Activated gamma-delta T cell treated with Interleukin-2 at 50 U/mL for 16 hours (primary cell): ENCODE results near the gene SEC14L5.

ENCODE experiments used
- DNase-seq: peaks from one replicate; pipeline ENCODE4 v3.0.0-alpha.2; 2020

Gene SEC14L5

DNA sequence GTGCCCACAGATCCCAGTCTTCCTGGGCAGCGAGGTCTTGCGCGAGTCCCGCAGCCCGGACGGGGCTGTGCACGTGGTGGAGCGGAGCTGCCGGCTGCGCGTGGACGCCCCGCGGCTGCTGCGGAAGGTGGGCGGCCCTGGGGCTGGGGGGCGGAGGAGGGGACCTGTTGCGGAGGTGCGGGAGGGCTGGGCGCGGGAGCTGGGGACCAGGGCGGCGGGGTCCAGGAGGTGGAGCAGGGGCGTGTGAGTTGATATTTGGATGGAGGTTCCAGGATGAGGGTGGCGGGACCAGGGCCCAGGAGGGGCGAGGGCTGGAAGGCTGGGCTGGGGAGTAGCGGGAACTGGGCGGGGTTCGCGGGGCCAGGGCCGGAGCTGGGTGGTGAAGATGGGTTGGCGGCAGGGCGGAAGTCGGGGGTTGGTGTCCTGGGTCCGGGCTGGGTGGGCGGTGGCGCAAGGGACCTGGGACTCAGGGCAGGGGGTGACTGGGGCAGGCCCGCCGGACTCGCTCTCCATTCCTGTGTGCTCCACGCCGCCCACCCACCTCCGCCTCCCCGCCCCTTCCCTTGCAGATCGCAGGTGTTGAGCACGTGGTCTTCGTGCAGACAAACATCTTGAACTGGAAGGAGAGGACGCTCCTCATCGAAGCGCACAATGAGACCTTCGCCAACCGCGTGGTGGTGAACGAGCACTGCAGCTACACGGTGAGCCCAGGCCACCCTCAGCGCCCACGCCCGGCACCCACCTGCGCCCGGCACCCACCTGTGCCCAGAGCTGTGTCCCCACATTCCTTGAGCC is 29.6 kb downstream of the SEC14L5 start:
- no peak for DNase-seq

DNA sequence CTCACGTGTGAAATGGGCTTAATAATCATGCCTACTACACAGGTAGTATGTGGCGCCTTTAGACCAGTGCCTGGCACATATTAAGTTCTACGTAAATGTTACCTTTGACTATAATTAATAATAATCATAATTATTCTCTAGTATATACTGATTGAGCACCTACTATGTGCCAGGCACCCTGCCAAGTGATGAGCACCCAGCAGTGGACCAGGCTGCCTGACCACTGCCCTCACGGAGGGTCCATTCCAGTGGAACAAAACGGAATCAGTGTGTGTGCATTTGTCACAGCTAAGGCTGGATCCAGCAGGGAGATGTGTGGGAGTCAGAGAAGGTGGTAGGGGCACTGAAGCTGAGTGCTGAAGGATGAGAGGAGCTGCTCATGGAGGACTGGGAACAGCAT is 30.5 kb downstream of the SEC14L5 start:
- no peak for DNase-seq

DNA sequence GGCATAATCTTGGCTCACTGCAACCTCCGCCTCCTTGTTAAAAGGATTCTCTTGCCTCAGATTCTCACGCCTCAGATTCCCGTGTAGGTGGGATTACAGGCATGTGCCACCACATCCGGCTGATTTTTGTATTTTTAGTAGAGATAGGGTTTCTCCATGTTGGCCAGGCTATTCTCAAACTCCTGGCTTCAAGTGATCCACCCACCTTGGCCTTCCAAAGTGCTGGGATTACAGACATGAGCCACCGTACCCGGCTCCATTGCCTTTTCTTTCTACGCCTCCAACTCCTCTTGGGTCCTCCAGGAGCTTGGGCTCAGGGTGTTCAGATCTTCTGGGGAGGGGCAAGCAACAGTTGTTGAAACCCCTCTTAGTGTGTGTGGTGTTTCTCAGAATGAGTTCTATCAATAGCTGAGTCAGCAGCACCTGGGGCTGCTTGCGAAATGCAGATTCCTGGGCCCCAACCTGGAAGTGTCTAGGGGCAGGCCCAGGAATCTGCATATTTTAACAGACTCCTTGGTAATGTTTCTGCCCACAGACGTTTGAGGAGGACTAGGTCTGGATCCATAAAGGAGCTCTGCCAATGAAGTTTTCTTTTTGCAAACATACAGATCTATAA is 31.4 kb downstream of the SEC14L5 start:
- no peak for DNase-seq

GRCh38 chr16:4990415-4990814 is 32.3 kb downstream of the SEC14L5 start:
- no peak for DNase-seq

- no peak for DNase-seq
Observed at GRCh38 chr16:4991754-4992153, 33.6 kb downstream of the SEC14L5 start.

- no peak for DNase-seq
Observed at GRCh38 chr16:4994719-4995434, 36.7 kb downstream of the SEC14L5 start.

GRCh38 chr16:5000573-5001001 is 42.5 kb downstream of the SEC14L5 start:
- no peak for DNase-seq

- no peak for DNase-seq
Observed at GRCh38 chr16:5001571-5001970, 43.4 kb downstream of the SEC14L5 start.

DNA sequence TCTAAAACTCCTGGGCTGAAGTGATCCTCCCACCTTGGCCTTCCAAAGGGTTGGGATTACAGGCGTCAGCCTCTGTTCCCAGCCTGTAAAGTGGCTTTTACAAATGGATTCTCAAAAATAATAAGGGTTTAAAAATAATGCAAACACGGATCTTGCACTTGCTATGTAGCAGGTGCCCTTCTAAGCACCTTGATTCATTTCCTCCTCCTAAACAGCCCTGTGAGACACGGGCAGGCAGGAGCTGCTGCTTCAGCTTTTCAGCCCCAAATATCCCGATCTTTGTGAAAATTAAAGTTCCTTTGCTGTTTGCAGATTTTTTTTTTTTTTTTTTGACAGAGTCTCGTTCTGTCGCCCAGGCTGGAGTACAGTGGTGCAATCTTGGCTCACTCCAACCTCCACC is 43.9 kb downstream of the SEC14L5 start:
- no peak for DNase-seq

GRCh38 chr16:5002699-5003143 is 44.6 kb downstream of the SEC14L5 start:
- no peak for DNase-seq

DNA sequence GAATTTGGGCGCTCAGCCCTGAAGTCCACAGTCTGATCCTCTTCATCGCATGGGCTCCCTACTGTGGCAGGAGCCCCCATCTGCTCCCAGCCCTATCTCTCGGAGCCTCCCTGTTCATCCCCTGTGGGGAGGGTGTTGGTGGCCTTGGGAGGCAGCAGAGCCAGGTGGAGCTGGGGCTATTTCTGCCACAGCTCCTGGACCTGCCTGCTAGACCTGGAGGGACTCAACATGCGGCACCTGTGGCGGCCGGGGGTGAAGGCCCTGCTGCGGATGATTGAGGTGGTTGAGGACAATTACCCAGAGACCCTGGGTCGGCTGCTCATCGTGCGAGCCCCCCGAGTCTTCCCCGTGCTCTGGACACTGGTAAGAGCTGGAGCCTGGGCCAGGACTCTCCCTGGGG is 45.1 kb downstream of the SEC14L5 start:
- DNase-seq, result no peak

- no peak for DNase-seq
Observed at GRCh38 chr16:5003828-5004227, 45.7 kb downstream of the SEC14L5 start.

DNA sequence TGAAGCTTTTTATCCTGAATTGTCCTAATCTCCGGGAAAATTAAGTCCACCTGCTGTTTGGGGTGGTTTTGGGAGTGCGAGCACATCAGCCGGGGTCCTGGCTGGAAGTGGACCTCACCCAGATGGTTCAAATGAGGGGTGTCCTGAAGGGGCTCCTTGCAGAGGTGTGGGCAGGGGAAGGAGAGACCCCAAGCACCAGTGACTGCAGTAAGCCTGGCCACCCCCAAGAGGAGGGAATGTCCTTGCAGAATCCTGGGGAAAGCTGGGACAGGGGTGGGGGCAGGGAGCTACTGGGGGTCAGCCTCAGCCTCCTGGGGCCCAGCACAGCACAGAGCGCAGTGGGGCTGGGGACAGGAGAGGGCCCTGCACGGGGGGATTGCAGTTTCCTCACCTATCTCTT is 46.2 kb downstream of the SEC14L5 start:
- no peak for DNase-seq

DNA sequence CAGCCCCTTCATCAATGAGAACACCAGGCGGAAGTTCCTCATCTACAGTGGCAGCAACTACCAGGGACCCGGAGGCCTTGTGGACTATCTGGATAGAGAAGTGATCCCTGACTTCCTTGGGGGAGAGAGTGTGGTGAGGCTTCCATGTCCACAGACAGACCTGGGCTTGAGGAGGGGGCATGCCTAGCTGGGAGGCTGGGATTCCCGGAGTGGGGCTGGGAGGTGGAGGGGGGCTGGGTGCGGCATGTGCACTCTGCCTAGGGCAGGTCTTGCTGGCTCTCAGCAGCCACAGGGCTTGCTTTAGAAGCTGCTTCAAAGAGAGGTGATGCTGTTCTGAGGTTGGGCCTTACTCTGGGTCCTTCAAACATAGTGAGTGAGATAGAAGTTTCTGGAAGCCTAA is 47.8 kb downstream of the SEC14L5 start:
- DNase-seq, result no peak

- no peak for DNase-seq
Observed at GRCh38 chr16:5006348-5007193, 48.4 kb downstream of the SEC14L5 start.

DNA sequence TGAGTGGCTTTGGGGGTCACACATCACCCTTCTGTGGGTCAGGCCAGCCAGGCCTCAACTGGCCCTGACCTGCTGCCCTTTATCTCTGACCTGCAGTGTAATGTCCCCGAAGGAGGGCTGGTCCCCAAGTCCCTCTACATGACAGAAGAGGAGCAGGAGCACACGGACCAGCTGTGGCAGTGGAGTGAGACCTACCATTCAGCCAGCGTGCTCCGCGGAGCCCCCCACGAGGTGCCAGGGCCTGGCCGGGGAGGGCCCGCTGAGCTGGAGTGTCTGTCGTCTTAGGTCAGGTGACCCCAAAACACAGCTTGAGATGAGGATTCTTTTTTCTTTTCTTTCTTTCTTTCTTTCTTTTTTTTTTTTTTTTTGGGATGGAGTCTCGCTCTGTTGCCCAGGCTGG is 49.1 kb downstream of the SEC14L5 start:
- no peak for DNase-seq

DNA sequence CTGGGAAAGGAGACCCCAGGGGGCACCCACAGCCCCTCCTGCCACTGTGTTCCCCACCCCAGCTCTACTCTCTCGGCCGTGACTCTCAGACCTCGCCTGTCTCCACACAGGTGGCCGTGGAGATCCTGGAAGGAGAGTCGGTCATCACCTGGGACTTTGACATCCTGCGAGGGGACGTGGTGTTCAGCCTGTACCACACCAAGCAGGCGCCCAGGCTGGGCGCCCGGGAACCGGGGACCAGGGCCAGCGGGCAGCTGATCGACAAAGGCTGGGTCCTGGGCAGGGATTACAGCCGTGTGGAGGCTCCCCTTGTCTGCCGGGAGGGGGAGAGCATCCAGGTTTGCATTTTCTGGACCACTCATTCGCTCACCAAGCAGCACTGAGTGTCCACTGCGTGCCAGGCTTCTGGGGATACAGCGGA is 50.2 kb downstream of the SEC14L5 start:
- DNase-seq, result no peak

DNA sequence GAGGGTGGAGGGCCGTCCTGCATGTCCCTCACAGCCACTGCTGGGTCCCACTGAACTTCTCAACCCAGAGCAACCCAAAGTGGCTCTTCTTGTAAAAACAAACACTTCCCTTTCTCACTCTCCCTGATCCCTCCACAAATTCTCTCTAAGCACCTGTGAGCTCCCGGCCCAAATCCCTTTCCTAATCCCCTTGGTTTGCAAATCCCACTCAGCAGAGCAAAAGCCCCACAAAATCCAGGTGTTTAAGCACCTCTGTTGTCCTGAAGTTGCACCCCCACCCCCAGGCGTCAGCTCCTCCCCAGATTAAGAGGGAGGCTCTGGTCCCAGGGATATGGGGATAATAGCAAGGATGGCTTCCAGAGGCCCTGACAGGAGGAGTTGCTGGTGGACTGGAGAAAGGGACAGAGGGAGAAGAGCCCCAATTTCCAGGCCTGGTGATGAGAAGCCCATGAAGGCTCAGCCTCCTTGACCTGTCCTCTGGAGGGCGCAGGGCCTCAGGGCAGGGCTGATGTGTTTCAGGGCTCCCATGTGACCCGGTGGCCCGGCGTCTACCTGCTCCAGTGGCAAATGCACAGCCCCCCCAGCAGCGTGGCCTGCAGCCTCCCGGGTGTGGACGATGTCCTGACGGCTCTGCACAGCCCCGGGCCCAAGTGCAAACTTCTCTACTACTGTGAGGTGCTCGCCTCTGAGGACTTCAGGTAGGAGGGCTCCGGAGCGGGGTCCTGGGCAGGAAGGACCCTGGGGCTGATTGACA is 52.6 kb downstream of the SEC14L5 start:
- DNase-seq, result no peak

- DNase-seq, result no peak
Observed at GRCh38 chr16:5011637-5012036, 53.5 kb downstream of the SEC14L5 start.

- DNase-seq, result no peak
Observed at GRCh38 chr16:5012887-5013286, 54.8 kb downstream of the SEC14L5 start.

GRCh38 chr16:5015351-5015750 is 57.2 kb downstream of the SEC14L5 start:
- no peak for DNase-seq

GRCh38 chr16:5015887-5016286 is 57.8 kb downstream of the SEC14L5 start:
- no peak for DNase-seq
